Raji (cell line): ENCODE results near the gene PLA1A.

ENCODE experiments used
- POLR2A ChIP-seq: IDR thresholded peaks from 2 replicates; pipeline ENCODE4 v1.6.1; 2011; ENCODE audit warnings: low read depth, low read length, control low read depth; ENCODE audit not compliant: insufficient read depth

Gene PLA1A

GRCh38 chr3:119595639-119596334, 1.9 kb upstream of the PLA1A start:
- no peak for TF ChIP-seq POLR2A

- no peak for TF ChIP-seq POLR2A
Observed at GRCh38 chr3:119596398-119596797, 1.3 kb upstream of the PLA1A start.

- TF ChIP-seq POLR2A: no peak
Observed at GRCh38 chr3:119598410-119599098, 869 bp downstream of the PLA1A start.

GRCh38 chr3:119599558-119600174, 2.0 kb downstream of the PLA1A start:
- TF ChIP-seq POLR2A: no peak

- no peak for TF ChIP-seq POLR2A
Observed at GRCh38 chr3:119600732-119601131, 3.0 kb downstream of the PLA1A start.

- no peak for TF ChIP-seq POLR2A
Observed at GRCh38 chr3:119601154-119601553, 3.5 kb downstream of the PLA1A start.

- TF ChIP-seq POLR2A: no peak
Observed at GRCh38 chr3:119602676-119603075, 5.0 kb downstream of the PLA1A start.

GRCh38 chr3:119604878-119605277, 7.2 kb downstream of the PLA1A start:
- no peak for TF ChIP-seq POLR2A

GRCh38 chr3:119608405-119609000, 10.8 kb downstream of the PLA1A start:
- TF ChIP-seq POLR2A: no peak

GRCh38 chr3:119609301-119609700, 11.6 kb downstream of the PLA1A start:
- no peak for TF ChIP-seq POLR2A

GRCh38 chr3:119611664-119612063, 14.0 kb downstream of the PLA1A start:
- TF ChIP-seq POLR2A: no peak

GRCh38 chr3:119613201-119613600, 15.5 kb downstream of the PLA1A start:
- TF ChIP-seq POLR2A: no peak

- no peak for TF ChIP-seq POLR2A
Observed at GRCh38 chr3:119613872-119614271, 16.2 kb downstream of the PLA1A start.

- TF ChIP-seq POLR2A: no peak
Observed at GRCh38 chr3:119616056-119616455, 18.4 kb downstream of the PLA1A start.

- TF ChIP-seq POLR2A: no peak
Observed at GRCh38 chr3:119619094-119619493, 21.4 kb downstream of the PLA1A start.

- no peak for TF ChIP-seq POLR2A
Observed at GRCh38 chr3:119620899-119621298, 23.2 kb downstream of the PLA1A start.
